WI38 (cell line): Measurements from ENCODE around the gene DNAH17.

ENCODE experiments used
- H3K4me3 ChIP-seq: 2 replicates; pipeline ENCODE4 v1.5.1; 2011; ENCODE audit warnings: low read depth, mild to moderate bottlenecking, control low read depth, low read length
- TF ChIP-seq, protein P1 (sequence below): IDR thresholded peaks from 2 replicates; pipeline ENCODE4 v1.5.1; 2012; ENCODE audit warnings: low read depth, mild to moderate bottlenecking, control low read depth, low read length

The DNAH17 gene

GRCh38 chr17:78433780-78434335 is 143.3 kb downstream of the DNAH17 start:
- no peak overlapping the region for H3K4me3 ChIP-seq
- TF ChIP-seq, protein P1, sequence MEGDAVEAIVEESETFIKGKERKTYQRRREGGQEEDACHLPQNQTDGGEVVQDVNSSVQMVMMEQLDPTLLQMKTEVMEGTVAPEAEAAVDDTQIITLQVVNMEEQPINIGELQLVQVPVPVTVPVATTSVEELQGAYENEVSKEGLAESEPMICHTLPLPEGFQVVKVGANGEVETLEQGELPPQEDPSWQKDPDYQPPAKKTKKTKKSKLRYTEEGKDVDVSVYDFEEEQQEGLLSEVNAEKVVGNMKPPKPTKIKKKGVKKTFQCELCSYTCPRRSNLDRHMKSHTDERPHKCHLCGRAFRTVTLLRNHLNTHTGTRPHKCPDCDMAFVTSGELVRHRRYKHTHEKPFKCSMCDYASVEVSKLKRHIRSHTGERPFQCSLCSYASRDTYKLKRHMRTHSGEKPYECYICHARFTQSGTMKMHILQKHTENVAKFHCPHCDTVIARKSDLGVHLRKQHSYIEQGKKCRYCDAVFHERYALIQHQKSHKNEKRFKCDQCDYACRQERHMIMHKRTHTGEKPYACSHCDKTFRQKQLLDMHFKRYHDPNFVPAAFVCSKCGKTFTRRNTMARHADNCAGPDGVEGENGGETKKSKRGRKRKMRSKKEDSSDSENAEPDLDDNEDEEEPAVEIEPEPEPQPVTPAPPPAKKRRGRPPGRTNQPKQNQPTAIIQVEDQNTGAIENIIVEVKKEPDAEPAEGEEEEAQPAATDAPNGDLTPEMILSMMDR: no peak

- TF ChIP-seq, protein P1: no peak
- no peak overlapping the region for H3K4me3 ChIP-seq
Measured at GRCh38 chr17:78433013-78433727, 144.0 kb downstream of the DNAH17 start.

GRCh38 chr17:78432226-78433012 is 144.8 kb downstream of the DNAH17 start:
- TF ChIP-seq, protein P1: no peak
- no peak overlapping the region for H3K4me3 ChIP-seq

DNA sequence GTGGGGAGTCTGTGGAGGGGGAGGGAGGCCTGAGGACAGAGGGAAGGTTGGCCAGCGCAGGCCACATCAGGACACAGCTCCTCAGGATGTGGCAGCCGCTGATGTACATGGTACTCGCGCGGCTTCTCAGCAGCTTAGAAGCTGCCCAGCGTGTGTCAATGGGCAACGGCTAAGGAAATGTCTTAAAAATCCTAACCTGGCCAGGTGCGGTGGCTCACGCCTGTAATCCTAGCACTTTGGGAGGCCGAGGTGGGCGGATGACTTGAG is 145.6 kb downstream of the DNAH17 start:
- TF ChIP-seq, protein P1: no peak
- H3K4me3 ChIP-seq: no peak overlapping the region

DNA sequence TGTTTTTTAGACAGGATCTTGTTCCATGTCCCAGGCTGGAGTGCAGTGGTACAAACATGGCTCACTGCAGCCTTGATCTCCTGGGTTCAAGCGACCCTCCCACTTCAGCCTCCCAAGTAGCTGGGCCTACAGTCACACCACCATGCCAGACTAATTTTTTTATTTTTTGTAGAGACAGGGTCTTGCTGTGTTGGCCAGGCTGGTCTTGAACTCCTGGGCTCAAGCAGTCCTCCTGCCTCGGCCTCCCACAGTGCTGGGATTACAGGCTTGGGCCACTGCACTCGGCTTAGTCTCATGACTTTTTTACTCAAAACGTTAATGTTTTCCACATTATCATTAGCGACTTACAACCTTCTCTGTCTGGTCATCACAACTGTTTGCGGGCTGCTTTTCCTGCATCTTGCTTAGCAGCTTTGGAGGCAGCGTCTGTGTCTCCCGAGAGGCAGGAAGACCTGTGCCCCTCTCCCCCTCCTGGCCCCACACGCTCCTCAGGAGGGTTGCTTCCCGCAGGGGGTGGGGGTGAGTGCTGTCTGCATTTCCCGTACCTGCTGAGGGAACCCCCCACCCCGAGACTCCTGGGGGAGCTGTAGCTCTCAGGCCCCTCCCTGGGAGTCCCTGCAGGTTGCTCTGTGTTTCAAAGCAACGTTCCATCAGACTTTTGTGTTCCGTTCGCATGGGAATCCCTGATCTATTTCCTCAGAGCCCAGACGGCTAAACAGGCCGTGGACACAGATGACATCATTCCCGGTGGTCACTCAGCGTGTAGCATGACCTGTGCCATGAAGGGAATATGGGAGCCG is 146.1 kb downstream of the DNAH17 start:
- no peak overlapping the region for H3K4me3 ChIP-seq
- TF ChIP-seq, protein P1: no peak

DNA sequence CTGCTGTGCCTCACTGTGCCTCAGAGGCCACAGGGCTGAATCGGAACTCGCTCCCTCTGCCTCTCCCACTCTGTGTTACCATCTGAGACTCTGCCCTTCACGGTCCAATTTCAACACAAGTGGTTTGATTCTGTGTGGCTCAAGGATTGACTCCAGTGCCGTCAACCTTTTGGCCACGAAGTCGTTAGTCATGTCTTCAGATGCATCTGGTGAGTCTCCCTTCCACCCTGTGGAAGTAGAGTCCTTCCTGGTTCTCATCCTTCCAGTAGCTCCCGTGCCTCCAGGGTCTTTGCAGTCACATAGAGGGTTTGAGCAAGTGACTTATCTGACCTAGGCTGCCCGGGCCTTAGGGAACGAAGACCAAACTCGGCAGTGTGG is 147.6 kb downstream of the DNAH17 start:
- no peak overlapping the region for H3K4me3 ChIP-seq
- TF ChIP-seq, protein P1: no peak
